ENCODE measurements around the gene JUNB. TPM values are rescaled to one million over a fixed set of nuclear protein-coding genes. Genes with fewer than 3 reads are reported as not detected.

Gene JUNB
- total RNA-seq, 1 experiment from 2014 or later, result 125 TPM

GRCh38 chr19:12777217-12778016 is 13.9 kb upstream of the JUNB start:
- peaks cover 13% of the 10 kb centered on the region for H3K4me1 Mint-ChIP-seq (ENCODE audit: insufficient read depth, unreplicated experiment)
- TSS peak; percentile 49 for BruUV-seq (replicated peaks)
- ChIA-PET CTCF (interaction anchor here (0.6 to 8.4 kb wide), 15 partner anchors 8 to 113 kb away, joined by 3 to 278 read pairs (median 4); partner anchors contain the start of gene JUNB), POLR2A (interaction anchor here (0.6 to 10.1 kb wide), 12 partner anchors 10 to 167 kb away, joined by 3 to 410 read pairs (median 4); partner anchors contain the start of genes GET3, JUNB, THSD8 and ZNF490)
- peak overlapping the region; percentile 81 for H3K27ac Mint-ChIP-seq (ENCODE audit: low read depth, unreplicated experiment)
- peak; percentile 80 for DNase-seq (ENCODE audit: unreplicated experiment)
- H3K36me3 Mint-ChIP-seq (ENCODE audit: insufficient read depth, unreplicated experiment), result peaks cover 7% of the 10 kb centered on the region
- intact Hi-C loops (cut with micrococcal nuclease), result loop anchor here (1.0 to 5.0 kb wide), 3 partner anchors 13 to 70 kb away; no protein-coding TSS in a partner anchor
- no peaks in the 10 kb centered on the region for H3K27me3 Mint-ChIP-seq (ENCODE audit: insufficient read depth, unreplicated experiment)
- H3K4me3 Mint-ChIP-seq (ENCODE audit: unreplicated experiment), result peak overlapping the region; percentile 79
- no peaks in the 10 kb centered on the region for H3K9me3 Mint-ChIP-seq (ENCODE audit: unreplicated experiment)
- TF ChIP-seq CTCF (IDR thresholded peaks at IDR 0.05; ENCODE audit: unreplicated experiment), result peak; percentile 83

GRCh38 chr19:12778017-12778904 is 13.0 kb upstream of the JUNB start:
- Mint-ChIP-seq H3K27me3 (ENCODE audit: insufficient read depth, unreplicated experiment) (no peaks in the 10 kb centered on the region), H3K4me3 (ENCODE audit: unreplicated experiment) (peak overlapping the region; percentile 79), H3K9me3 (ENCODE audit: unreplicated experiment) (no peaks in the 10 kb centered on the region), H3K27ac (ENCODE audit: low read depth, unreplicated experiment) (peak overlapping the region; percentile 81), H3K36me3 (ENCODE audit: insufficient read depth, unreplicated experiment) (peaks cover 7% of the 10 kb centered on the region), H3K4me1 (ENCODE audit: insufficient read depth, unreplicated experiment) (peaks cover 13% of the 10 kb centered on the region)
- DNase-seq (ENCODE audit: unreplicated experiment), result peak; percentile 80
- ChIA-PET POLR2A (interaction anchor here (0.6 to 10.1 kb wide), 11 partner anchors 9 to 168 kb away, joined by 3 to 410 read pairs (median 3); partner anchors contain the start of genes FBXW9, JUNB, THSD8 and ZNF490), CTCF (interaction anchor here (0.7 to 8.4 kb wide), 10 partner anchors 10 to 1406 kb away, joined by 3 to 278 read pairs (median 4); partner anchors contain the start of gene JUNB)
- intact Hi-C loops (cut with micrococcal nuclease), result loop anchor here (1.0 to 5.0 kb wide), 2 partner anchors 12 to 69 kb away; no protein-coding TSS in a partner anchor
- no TSS peak for BruUV-seq (replicated peaks)
- TF ChIP-seq CTCF (IDR thresholded peaks at IDR 0.05; ENCODE audit: unreplicated experiment), result no peak

GRCh38 chr19:12778905-12779161 is 12.5 kb upstream of the JUNB start:
- no peak for TF ChIP-seq CTCF (IDR thresholded peaks at IDR 0.05; ENCODE audit: unreplicated experiment)
- no peak for DNase-seq (ENCODE audit: unreplicated experiment)
- BruUV-seq (replicated peaks), result TSS peak; percentile 74
- Mint-ChIP-seq H3K36me3 (ENCODE audit: insufficient read depth, unreplicated experiment) (peaks cover 7% of the 10 kb centered on the region), H3K9me3 (ENCODE audit: unreplicated experiment) (no peaks in the 10 kb centered on the region), H3K4me3 (ENCODE audit: unreplicated experiment) (peak overlapping the region; percentile 79), H3K27me3 (ENCODE audit: insufficient read depth, unreplicated experiment) (no peaks in the 10 kb centered on the region), H3K4me1 (ENCODE audit: insufficient read depth, unreplicated experiment) (peaks cover 7% of the 10 kb centered on the region), H3K27ac (ENCODE audit: low read depth, unreplicated experiment) (peak overlapping the region; percentile 81)
- ChIA-PET POLR2A (interaction anchor here (0.8 to 10.1 kb wide), 7 partner anchors 9 to 168 kb away, joined by 3 to 410 read pairs (median 3); partner anchors contain the start of genes FBXW9, JUNB, ZNF490 and ZNF791), CTCF (interaction anchor here (0.7 to 8.4 kb wide), 7 partner anchors 9 to 1406 kb away, joined by 3 to 278 read pairs (median 8); partner anchors contain the start of gene JUNB)
- intact Hi-C loops (cut with micrococcal nuclease), result loop anchor here (1.0 to 5.0 kb wide), 2 partner anchors 11 to 68 kb away; no protein-coding TSS in a partner anchor

Measured in MCF 10A (cell line).